Liver (tissue), 10 donors: Measurements from ENCODE around the gene NR5A2. TPM values are rescaled to one million over a fixed set of nuclear protein-coding genes. Genes with fewer than 3 reads are reported as not detected.

Experiments
- DNase-seq: peaks from one replicate; pipeline ENCODE4 v3.0.0-alpha.2; 2017; ENCODE audit warnings: low spot score
- H3K27ac ChIP-seq, 2 donors: one replicate each; pipeline ENCODE4 v1.7.0; 2013; ENCODE audit warnings: inconsistent platforms in 2 of 2, low read length in 2 of 2, control low read depth in 1 of 2, low read depth in 1 of 2, mild to moderate bottlenecking in 1 of 2
- H3K27me3 ChIP-seq, 4 donors: one replicate each; pipeline versions ENCODE4 v1.6.1 to v1.7.0; 2013; ENCODE audit warnings: low read length in 3 of 4, inconsistent platforms in 1 of 4, mild to moderate bottlenecking in 1 of 4, moderate library complexity in 1 of 4; ENCODE audit not compliant: control insufficient read depth in 4 of 4, insufficient read depth in 4 of 4
- H3K36me3 ChIP-seq, 4 donors: one replicate each; pipeline versions ENCODE4 v1.6.1 to v1.7.0; 2013; ENCODE audit warnings: low read length in 3 of 4, mild to moderate bottlenecking in 3 of 4, low read depth in 1 of 4, moderate library complexity in 1 of 4; ENCODE audit not compliant: control insufficient read depth in 4 of 4, insufficient read depth in 3 of 4
- H3K4me1 ChIP-seq, 4 donors: one replicate each; pipeline versions ENCODE4 v1.6.1 to v1.7.0; 2013; ENCODE audit warnings: low read length in 3 of 4, mild to moderate bottlenecking in 3 of 4, moderate library complexity in 1 of 4; ENCODE audit not compliant: control insufficient read depth in 4 of 4, insufficient read depth in 4 of 4
- H3K4me3 ChIP-seq, 3 donors: one replicate each; pipeline versions ENCODE4 v1.6.1 to v1.7.0; 2013; ENCODE audit warnings: low read length in 3 of 3, control low read depth in 1 of 3, low read depth in 1 of 3, mild to moderate bottlenecking in 1 of 3
- H3K9ac ChIP-seq, 2 donors: one replicate each; pipeline ENCODE4 v1.7.0; 2013; ENCODE audit warnings: low read length in 2 of 2, mild to moderate bottlenecking in 2 of 2, moderate library complexity in 2 of 2, control low read depth in 1 of 2, low read depth in 1 of 2
- H3K9me3 ChIP-seq, 4 donors: one replicate each; pipeline versions ENCODE4 v1.6.1 to v1.7.0; 2013; ENCODE audit warnings: low read length in 3 of 4; ENCODE audit not compliant: control insufficient read depth in 4 of 4
- EGR1 ChIP-seq, 2 donors: IDR thresholded peaks; 2 replicates each; pipeline ENCODE4 v1.6.1; 2016 to 2018; ENCODE audit warnings: antibody characterized with exemption in 2 of 2, low read depth in 2 of 2
- FOXA1 ChIP-seq: IDR thresholded peaks from 2 replicates; pipeline ENCODE4 v1.6.1; 2016; ENCODE audit warnings: antibody characterized with exemption
- FOXA2 ChIP-seq: IDR thresholded peaks from 2 replicates; pipeline ENCODE4 v1.6.1; 2016; ENCODE audit warnings: antibody characterized with exemption
- GABPA ChIP-seq, 2 donors: IDR thresholded peaks in 1 of 2; conservative IDR thresholded peaks in 1 of 2; 2 replicates each; pipeline ENCODE4 v1.6.1; 2016; ENCODE audit warnings: antibody characterized with exemption in 2 of 2, mild to moderate bottlenecking in 1 of 2, moderate library complexity in 1 of 2
- HNF4A ChIP-seq, 2 donors: conservative IDR thresholded peaks; 2 replicates each; pipeline ENCODE4 v1.6.1; 2016; ENCODE audit warnings: antibody characterized with exemption in 2 of 2, mild to moderate bottlenecking in 2 of 2
- HNF4G ChIP-seq: IDR thresholded peaks from 2 replicates; pipeline ENCODE4 v1.6.1; 2016; ENCODE audit warnings: antibody characterized with exemption
- JUND ChIP-seq, 2 donors: IDR thresholded peaks; 2 replicates each; pipeline ENCODE4 v1.6.1; 2016; ENCODE audit warnings: antibody characterized with exemption in 2 of 2
- MAX ChIP-seq: IDR thresholded peaks from 2 replicates; pipeline ENCODE4 v1.6.1; 2016; ENCODE audit warnings: antibody characterized with exemption
- NR2F2 ChIP-seq: IDR thresholded peaks from 2 replicates; pipeline ENCODE4 v1.6.1; 2016; ENCODE audit warnings: antibody characterized with exemption
- RAD21 ChIP-seq, 2 donors: IDR thresholded peaks; 2 replicates each; pipeline ENCODE4 v1.6.1; 2016; ENCODE audit warnings: antibody characterized with exemption in 2 of 2, mild to moderate bottlenecking in 2 of 2
- REST ChIP-seq: IDR thresholded peaks from 2 replicates; pipeline ENCODE4 v1.6.1; 2016; ENCODE audit warnings: antibody characterized with exemption, mild to moderate bottlenecking
- WGBS: extraction: QIAGEN DNeasy Blood & Tissue Kit; methylation state at CpG from one replicate; pipeline ENCODE4 v1.1.7; 2013; 5-methylcytosine and 5-hydroxymethylcytosine counted together
- polyA plus RNA-seq, 2 donors: library from polyadenylated mRNA; stranded (reverse) in 1 of 2; unstranded in 1 of 2; fragments of 200-250 nt in 1 of 2; fragments of >200 nt in 1 of 2; fragmentation: Nextera tagmentation in 1 of 2; extraction: Ambion mirVana in 1 of 2; gene quantifications; one replicate each; pipeline versions ENCODE4 v1.2.1 to v1.2.3, GENCODE V29; 2013 to 2015
- small RNA-seq: library from RNA; depleted of rRNA; stranded (forward); fragments of <200 nt; gene quantifications from one replicate; pipeline ENCODE3, GENCODE V24; 2014
- total RNA-seq, 2 donors: library from RNA; depleted of rRNA; stranded (reverse); fragments of >200 nt; gene quantifications; one replicate each; pipeline ENCODE4 v1.2.3, GENCODE V29; 2014
- TF ChIP-seq, protein P1 (sequence below): IDR thresholded peaks from 2 replicates; pipeline ENCODE4 v1.6.1; 2016; ENCODE audit warnings: antibody characterized with exemption
- TF ChIP-seq, protein P2 (sequence below): fragments of 150-350 bp; IDR thresholded peaks from 2 replicates; pipeline ENCODE4 v1.5.1; 2017; ENCODE audit warnings: improper control_type of control experiment, low read depth, low read length; ENCODE audit not compliant: missing input control
- donor health status: healthy.
- donor health status: healthy.
- donor health status: healthy.
- donor health status: healthy.
- donor health status: healthy.

Gene NR5A2
- total and polyA plus RNA-seq, 4 donors: 10.0 to 37.5 (median 21.1) TPM

DNA sequence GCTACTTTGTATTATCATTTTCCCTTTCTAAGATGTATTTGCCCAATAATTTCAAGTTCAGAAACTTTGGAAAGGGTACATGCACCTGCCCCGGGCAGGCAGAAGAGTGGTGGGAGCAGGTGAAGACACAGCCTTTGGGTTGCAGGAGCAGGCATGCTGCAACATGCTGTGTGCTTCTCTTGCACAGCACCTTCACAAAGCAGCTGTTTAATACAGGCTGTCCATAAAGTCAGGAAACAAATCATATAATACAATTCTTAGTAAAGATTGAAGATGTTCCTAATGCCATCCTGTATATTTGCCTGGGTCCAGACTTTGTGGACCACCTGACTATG lies 199.4 kb downstream of the NR5A2 start:
- no peak for TF ChIP-seq RAD21 (IDR thresholded peaks at IDR 0.05)
- TF ChIP-seq MAX: no peak
- TF ChIP-seq HNF4A (conservative IDR thresholded peaks at IDR 0.05): no peak
- TF ChIP-seq, protein P1, sequence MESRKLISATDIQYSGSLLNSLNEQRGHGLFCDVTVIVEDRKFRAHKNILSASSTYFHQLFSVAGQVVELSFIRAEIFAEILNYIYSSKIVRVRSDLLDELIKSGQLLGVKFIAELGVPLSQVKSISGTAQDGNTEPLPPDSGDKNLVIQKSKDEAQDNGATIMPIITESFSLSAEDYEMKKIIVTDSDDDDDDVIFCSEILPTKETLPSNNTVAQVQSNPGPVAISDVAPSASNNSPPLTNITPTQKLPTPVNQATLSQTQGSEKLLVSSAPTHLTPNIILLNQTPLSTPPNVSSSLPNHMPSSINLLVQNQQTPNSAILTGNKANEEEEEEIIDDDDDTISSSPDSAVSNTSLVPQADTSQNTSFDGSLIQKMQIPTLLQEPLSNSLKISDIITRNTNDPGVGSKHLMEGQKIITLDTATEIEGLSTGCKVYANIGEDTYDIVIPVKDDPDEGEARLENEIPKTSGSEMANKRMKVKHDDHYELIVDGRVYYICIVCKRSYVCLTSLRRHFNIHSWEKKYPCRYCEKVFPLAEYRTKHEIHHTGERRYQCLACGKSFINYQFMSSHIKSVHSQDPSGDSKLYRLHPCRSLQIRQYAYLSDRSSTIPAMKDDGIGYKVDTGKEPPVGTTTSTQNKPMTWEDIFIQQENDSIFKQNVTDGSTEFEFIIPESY: no peak
- TF ChIP-seq NR2F2: no peak
- no peak for TF ChIP-seq EGR1 (IDR thresholded peaks at IDR 0.05; ENCODE audit: low read depth in 2 of 2)
- no peak for TF ChIP-seq HNF4G
- TF ChIP-seq GABPA (IDR thresholded peaks at IDR 0.05 in 1 of 2, conservative IDR thresholded peaks at IDR 0.05 in 1 of 2): no peak
- no peak for TF ChIP-seq FOXA1
- no peak for TF ChIP-seq REST
- TF ChIP-seq FOXA2: no peak
- TF ChIP-seq JUND (IDR thresholded peaks at IDR 0.05): no peak
- TF ChIP-seq, protein P2, sequence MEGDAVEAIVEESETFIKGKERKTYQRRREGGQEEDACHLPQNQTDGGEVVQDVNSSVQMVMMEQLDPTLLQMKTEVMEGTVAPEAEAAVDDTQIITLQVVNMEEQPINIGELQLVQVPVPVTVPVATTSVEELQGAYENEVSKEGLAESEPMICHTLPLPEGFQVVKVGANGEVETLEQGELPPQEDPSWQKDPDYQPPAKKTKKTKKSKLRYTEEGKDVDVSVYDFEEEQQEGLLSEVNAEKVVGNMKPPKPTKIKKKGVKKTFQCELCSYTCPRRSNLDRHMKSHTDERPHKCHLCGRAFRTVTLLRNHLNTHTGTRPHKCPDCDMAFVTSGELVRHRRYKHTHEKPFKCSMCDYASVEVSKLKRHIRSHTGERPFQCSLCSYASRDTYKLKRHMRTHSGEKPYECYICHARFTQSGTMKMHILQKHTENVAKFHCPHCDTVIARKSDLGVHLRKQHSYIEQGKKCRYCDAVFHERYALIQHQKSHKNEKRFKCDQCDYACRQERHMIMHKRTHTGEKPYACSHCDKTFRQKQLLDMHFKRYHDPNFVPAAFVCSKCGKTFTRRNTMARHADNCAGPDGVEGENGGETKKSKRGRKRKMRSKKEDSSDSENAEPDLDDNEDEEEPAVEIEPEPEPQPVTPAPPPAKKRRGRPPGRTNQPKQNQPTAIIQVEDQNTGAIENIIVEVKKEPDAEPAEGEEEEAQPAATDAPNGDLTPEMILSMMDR: no peak
- Histone ChIP-seq H3K36me3 (no peaks in the 10 kb centered on the region), H3K9me3 (no peaks in the 10 kb centered on the region), H3K4me3 (no peak overlapping the region), H3K27ac (no peak overlapping the region), H3K27me3 (no peaks in the 10 kb centered on the region), H3K9ac (no peak overlapping the region), H3K4me1 (peaks cover 6 to 19% (median 9%) of the 10 kb centered on the region in 4 donors)
- 97% methylated on average over 1 of the region's 1 CpG for WGBS
- no peak for DNase-seq

Small RNA genes within 50 kb of the gene (small RNA-seq; reads per million reads assigned to genes)
- not detected for gene RNU6-570P
- gene RNU6-609P: not detected
- gene RNU6-716P: not detected
